Measurements from ENCODE around the gene ATRNL1. TPM values are rescaled to one million over a fixed set of nuclear protein-coding genes. Genes with fewer than 3 reads are reported as not detected.

Gene ATRNL1
- total RNA-seq, 4 donors from 2014 or later = 0.34 to 0.98 (median 0.44) TPM; not detected in 1

GRCh38 chr10:115953968-115954367 lies 860.8 kb downstream of the ATRNL1 start:
- no peak for TF ChIP-seq CTCF (IDR thresholded peaks at IDR 0.05; ENCODE audit: low read depth)

GRCh38 chr10:115956225-115957011 lies 863.3 kb downstream of the ATRNL1 start:
- TF ChIP-seq CTCF (IDR thresholded peaks at IDR 0.05; ENCODE audit: low read depth) = no peak

DNA sequence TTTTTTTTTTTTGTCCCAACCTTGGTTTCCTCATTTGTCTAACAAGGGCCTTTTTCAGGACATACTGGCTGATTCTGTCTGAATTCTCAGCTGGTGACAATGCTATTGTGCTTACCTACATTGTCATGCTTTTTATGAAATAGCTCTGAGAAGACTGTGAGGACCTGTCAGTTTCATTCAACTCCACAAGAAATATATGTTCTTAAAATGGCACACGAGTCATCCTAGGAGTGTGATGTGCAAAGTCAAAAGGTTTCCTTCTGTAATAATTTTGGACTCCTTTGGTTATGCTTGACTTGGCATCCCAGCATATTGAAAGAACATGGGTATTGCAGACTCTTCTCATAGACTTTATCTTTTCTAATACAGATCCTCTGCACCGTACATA lies 863.8 kb downstream of the ATRNL1 start:
- TF ChIP-seq CTCF (IDR thresholded peaks at IDR 0.05; ENCODE audit: low read depth) = no peak

- TF ChIP-seq CTCF (IDR thresholded peaks at IDR 0.05; ENCODE audit: low read depth) = no peak
Observed at GRCh38 chr10:115957786-115958442, 864.7 kb downstream of the ATRNL1 start.

- TF ChIP-seq CTCF (IDR thresholded peaks at IDR 0.05; ENCODE audit: low read depth) = no peak
Observed at GRCh38 chr10:115963848-115964247, 870.7 kb downstream of the ATRNL1 start.

DNA sequence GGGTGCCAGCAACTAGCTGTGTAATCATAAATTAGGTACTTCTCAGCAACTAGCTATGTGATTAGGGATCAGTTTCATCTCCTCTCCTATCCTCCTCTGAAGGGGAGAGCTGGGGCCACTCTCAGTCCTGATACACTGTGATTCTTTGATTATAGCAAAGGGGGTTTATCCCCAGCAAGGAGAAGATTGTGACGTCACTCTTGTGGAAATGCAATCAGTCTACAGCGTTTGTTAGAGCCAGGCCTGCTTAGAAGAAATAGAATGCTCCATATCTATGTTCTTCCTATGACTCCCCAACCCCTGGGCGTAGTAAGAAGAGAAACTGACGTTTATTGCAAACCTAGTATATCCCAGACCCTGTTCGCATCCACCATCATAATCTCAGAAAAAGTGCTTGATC lies 871.7 kb downstream of the ATRNL1 start:
- TF ChIP-seq CTCF (IDR thresholded peaks at IDR 0.05; ENCODE audit: low read depth) = no peak

DNA sequence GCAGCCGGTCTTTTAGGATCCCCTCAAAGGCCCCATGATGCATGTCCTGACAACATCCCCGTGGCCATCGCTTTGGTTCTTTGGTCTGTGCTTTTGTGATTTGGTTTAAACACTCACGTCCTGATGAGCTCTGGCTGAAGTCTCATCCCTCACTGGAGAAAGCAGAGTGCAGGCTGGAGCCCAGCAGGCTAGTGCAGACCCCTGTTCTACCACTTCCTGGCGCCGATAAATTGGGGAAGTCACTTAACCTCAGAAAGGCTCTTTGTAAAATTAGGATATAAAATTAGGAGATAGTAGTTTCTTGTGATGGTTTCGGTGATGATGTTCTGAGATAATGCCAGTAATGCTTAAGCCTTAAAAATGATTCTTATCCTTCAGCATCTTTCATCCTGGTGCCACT lies 872.2 kb downstream of the ATRNL1 start:
- no peak for TF ChIP-seq CTCF (IDR thresholded peaks at IDR 0.05; ENCODE audit: low read depth)

Data from subcutaneous adipose tissue (tissue), 4 donors.